BJ (cell line): ENCODE measurements around the gene CACNA2D3. TPM values are rescaled to one million over a fixed set of nuclear protein-coding genes. Genes with fewer than 3 reads are reported as not detected.

Experiments
- CTCF ChIA-PET: fragments of 350-600 bp; formaldehyde crosslinking; extraction: SDS; loops from one replicate; lab custom pipeline; 2021; ENCODE audit warnings: antibody characterized with exemption, inconsistent platforms; lab: Yijun Ruan, JAX
- POLR2A ChIA-PET: fragments of 300-600 bp; sonication (Branson Sonifier 250); formaldehyde crosslinking; extraction: SDS; loops from one replicate; lab custom pipeline; 2021; ENCODE audit warnings: antibody characterized with exemption; lab: Charles Lee
- DNase-seq: peaks from one replicate; pipeline ENCODE4 v3.0.0-alpha.2; 2011; ENCODE audit warnings: low read depth
- H3K27me3 ChIP-seq: 2 replicates; pipeline ENCODE4 v1.6.0; 2011; ENCODE audit warnings: low read length; ENCODE audit not compliant: control insufficient read depth, insufficient read depth
- H3K36me3 ChIP-seq: 2 replicates; pipeline ENCODE4 v1.5.1; 2011; ENCODE audit warnings: low read length; ENCODE audit not compliant: control insufficient read depth, insufficient read depth
- H3K4me3 ChIP-seq: 2 replicates; pipeline ENCODE4 v1.5.1; 2011; ENCODE audit warnings: low read depth, mild to moderate bottlenecking, control low read depth, low read length
- polyA plus RNA-seq: library from polyadenylated mRNA; depleted of rRNA; stranded (reverse); fragments of >200 nt; gene quantifications from 2 replicates; pipeline ENCODE4 v1.2.3, GENCODE V29; 2011
- TF ChIP-seq, protein P1 (sequence below): IDR thresholded peaks from 2 replicates; pipeline ENCODE4 v1.5.1; 2011; ENCODE audit warnings: low read depth, mild to moderate bottlenecking, control low read depth, inconsistent platforms, low read length, moderate library complexity; ENCODE audit not compliant: insufficient read depth

CACNA2D3 gene
- polyA plus RNA-seq, 1 experiment, result 0.56 TPM

DNA sequence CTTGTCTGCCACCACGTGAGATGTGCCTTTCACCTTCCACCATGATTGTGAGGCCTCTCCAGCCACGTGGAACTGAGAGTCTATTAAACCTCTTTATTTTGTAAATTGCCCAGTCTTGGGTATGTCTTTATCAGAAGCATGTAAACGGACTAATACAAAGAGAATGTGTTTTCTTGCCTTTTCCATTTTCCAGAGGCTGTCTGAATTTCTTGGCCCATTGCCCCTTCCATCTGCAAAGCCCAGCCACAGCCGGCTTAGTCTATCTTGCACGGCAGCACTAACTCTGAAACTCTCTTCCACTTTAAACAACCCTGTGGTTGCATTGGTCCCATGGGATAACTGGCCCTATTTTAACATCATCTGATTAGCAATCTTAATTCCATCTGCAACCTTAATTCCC lies 590.2 kb downstream of the CACNA2D3 start:
- CTCF ChIA-PET, result no interaction called here
- no peak for DNase-seq

DNA sequence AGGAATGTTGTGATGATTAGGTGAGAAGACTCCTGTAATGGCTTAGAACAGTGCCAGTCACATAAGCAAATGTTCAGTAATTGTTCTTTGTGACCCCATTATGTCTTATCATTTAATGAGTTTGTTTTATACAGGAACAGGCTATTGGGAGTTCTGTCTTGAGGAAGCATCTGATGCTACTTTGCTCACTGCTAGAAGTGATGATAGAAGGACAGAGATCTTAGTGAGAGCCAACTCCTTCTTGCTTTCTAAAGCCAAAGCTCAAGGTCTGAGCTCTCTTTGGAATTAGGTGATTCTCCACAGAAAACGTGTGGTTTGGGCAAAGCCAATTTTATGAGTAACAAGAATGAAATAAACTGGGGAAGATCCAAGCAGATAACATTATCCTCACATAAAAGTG lies 590.7 kb downstream of the CACNA2D3 start:
- no peaks in the 10 kb centered on the region for H3K36me3 ChIP-seq
- ChIA-PET POLR2A (no interaction called here), CTCF (no interaction called here)
- H3K27me3 ChIP-seq, result no peaks in the 10 kb centered on the region
- no peak overlapping the region for H3K4me3 ChIP-seq
- TF ChIP-seq, protein P1, sequence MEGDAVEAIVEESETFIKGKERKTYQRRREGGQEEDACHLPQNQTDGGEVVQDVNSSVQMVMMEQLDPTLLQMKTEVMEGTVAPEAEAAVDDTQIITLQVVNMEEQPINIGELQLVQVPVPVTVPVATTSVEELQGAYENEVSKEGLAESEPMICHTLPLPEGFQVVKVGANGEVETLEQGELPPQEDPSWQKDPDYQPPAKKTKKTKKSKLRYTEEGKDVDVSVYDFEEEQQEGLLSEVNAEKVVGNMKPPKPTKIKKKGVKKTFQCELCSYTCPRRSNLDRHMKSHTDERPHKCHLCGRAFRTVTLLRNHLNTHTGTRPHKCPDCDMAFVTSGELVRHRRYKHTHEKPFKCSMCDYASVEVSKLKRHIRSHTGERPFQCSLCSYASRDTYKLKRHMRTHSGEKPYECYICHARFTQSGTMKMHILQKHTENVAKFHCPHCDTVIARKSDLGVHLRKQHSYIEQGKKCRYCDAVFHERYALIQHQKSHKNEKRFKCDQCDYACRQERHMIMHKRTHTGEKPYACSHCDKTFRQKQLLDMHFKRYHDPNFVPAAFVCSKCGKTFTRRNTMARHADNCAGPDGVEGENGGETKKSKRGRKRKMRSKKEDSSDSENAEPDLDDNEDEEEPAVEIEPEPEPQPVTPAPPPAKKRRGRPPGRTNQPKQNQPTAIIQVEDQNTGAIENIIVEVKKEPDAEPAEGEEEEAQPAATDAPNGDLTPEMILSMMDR, result no peak
- DNase-seq, result no peak

More for the DNA sequence above, 590.2 kb downstream of the CACNA2D3 start:
- POLR2A ChIA-PET, result no interaction called here
- TF ChIP-seq, protein P1, result no peak
- no peaks in the 10 kb centered on the region for H3K36me3 ChIP-seq
- H3K27me3 ChIP-seq, result no peaks in the 10 kb centered on the region
- H3K4me3 ChIP-seq, result no peak overlapping the region

DNA sequence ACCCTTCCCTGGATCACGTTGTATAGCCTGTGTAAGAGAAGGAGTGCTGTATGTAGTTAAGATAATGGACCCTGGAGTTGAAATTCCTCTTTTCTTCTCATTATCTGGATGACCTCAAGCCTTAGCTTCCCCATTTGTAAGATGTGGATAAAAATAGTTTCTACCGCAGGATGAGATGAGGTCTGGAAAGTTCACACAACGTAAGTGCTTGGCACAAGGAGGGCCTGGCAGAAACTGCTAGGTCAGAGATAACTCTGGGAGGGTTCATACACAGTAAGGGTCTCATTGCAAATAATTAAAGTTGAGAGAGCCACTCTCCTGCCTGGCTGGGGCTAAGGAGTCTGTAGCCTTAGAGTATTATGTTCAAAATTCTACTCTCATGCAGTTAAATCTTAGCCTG lies 591.1 kb downstream of the CACNA2D3 start:
- no peaks in the 10 kb centered on the region for H3K36me3 ChIP-seq
- CTCF ChIA-PET, result no interaction called here
- POLR2A ChIA-PET, result no interaction called here
- TF ChIP-seq, protein P1, result no peak
- no peaks in the 10 kb centered on the region for H3K27me3 ChIP-seq
- no peak for DNase-seq
- H3K4me3 ChIP-seq, result no peak overlapping the region

DNA sequence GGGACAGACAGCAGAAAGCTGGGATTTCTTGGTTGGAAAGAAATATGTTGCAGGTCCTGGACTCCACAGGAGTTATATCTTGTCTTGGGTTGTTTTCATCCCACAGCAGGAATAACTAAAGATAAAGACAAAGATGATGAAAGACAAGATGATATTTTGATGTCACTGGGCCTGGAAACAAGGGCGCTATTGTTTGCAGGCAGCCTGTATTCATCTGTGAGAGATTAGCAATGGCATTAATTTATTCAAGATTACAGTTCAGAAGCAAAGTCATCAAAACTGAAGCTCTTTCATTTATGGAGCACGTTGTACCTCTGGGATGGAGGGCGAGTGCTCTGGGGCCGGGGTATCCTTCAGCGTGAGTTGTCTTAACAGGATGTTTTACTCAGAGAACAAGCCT lies 591.7 kb downstream of the CACNA2D3 start:
- TF ChIP-seq, protein P1, result no peak
- CTCF ChIA-PET, result no interaction called here
- no peak for DNase-seq
- H3K36me3 ChIP-seq, result no peaks in the 10 kb centered on the region
- POLR2A ChIA-PET, result no interaction called here
- H3K4me3 ChIP-seq, result no peak overlapping the region
- H3K27me3 ChIP-seq, result no peaks in the 10 kb centered on the region

DNA sequence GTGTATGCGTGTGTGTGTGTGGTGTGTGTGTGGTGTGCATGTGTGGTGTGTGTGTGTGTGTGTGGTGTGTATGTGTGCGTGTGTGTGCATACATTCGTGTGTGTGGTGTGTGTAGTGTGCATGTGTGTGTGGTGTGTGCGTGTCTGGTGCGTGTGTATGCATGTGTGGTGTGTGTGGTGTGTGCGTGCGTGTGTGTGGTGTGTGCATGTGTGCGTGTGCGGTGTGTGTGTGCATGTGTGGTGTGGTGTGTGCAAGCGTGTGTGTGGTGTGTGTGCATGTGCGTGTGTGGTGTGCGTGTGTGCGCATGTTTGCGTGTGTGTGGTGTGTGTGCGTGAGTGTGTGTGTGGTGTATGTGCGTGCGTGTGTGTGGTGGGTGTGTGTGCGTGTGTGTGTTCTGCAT lies 595.2 kb downstream of the CACNA2D3 start:
- TF ChIP-seq, protein P1, result no peak
- ChIA-PET CTCF (no interaction called here), POLR2A (no interaction called here)
- Histone ChIP-seq H3K27me3 (no peaks in the 10 kb centered on the region), H3K4me3 (no peak overlapping the region), H3K36me3 (no peaks in the 10 kb centered on the region)
- DNase-seq, result no peak
